Stimulated activated CD8-positive, alpha-beta memory T cell treated with anti-CD3 and anti-CD28 coated beads, Interleukin-2, amount 100 ng/mL, for 48 hours (primary cell): ENCODE measurements around the gene CLDN11.

ENCODE experiments used
- DNase-seq, 2 donors: peaks; one replicate each; pipeline ENCODE4 v3.0.0-alpha.2; 2020; ENCODE audit warnings: low read depth in 2 of 2

Gene CLDN11

DNA sequence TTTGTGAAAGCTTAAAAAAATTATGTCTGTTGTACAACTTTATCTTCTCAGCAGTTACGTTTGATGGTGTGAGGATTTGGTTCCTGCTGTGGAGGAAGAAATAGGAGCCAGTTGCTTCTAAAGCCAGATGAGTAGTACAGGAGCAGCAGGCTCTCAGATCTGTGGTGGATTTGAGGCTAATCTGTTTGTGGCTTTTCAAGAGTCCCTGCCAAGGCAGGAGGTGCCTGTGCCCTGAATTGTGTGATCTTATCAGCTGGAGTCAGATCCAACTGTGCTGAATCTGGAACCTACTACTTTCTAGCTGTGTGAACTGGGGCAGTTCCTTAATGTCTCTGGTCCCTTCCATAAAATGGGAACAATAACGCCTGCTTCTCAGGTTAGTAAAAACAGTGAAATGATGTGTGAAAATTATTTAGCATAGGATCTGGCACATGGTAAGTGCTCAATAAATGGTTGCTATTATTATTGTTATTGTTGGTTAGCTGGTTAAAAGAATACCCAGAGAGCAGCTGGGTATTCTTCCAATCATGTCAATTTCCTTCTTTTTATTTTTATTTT, 7.7 kb downstream of the CLDN11 start:
- no peak for DNase-seq

DNA sequence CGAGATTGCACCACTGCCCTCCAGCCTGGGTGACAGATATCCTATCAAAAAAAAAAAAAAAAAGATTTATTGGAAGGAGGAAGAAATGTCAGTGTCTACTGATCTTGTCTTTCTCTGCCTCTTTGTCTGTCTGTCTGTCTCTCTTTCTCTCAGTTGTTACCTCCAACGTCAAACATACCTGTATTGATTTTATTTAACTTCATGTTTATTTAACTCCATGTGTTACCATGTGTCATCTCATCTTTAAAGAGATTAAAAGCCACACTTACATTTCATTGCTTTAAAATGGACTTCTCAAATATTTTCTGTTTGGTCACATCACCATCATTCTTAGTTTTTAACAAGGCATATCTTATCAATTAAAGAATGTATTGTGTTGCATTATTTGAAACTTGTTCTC, 9.4 kb downstream of the CLDN11 start:
- DNase-seq: no peak

DNA sequence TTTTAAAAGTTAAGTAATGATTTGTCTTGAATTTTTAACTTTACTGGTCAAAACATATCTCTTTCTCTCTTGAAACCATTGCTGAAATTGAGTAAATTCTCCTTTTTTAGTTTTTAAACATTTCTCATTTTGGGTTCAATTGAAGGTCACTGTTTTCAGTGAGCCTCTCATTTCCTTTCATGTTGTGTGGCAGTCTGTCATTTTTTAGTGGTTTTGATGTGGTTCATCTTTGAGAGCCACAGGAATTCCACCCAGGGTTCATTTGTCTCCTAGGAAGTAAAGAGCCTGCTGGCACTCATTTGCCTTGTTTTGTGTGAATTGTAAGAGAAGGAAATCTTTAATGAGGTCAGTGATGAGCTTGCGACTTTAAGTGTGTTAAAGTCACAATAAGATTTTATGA, 10.4 kb downstream of the CLDN11 start:
- no peak for DNase-seq

DNA sequence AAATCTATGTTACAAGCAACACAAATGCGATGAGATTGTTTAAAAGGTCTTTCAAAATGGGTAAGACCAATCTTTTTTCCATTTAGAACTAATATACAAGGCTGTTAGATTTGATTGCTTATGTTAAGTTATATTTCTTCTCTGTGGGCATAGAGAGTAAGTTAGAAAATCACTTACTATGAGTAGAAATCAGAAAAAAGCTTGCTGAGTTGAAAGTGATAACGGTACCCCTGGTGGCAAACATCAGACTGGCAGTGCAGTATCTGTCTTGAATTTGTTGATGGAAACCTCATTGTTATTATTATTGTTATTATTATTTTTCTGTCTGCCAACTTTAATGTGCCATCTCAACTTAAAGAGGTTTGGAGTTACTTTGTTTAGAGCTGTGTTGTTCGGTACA, 12.4 kb downstream of the CLDN11 start:
- DNase-seq: no peak

DNA sequence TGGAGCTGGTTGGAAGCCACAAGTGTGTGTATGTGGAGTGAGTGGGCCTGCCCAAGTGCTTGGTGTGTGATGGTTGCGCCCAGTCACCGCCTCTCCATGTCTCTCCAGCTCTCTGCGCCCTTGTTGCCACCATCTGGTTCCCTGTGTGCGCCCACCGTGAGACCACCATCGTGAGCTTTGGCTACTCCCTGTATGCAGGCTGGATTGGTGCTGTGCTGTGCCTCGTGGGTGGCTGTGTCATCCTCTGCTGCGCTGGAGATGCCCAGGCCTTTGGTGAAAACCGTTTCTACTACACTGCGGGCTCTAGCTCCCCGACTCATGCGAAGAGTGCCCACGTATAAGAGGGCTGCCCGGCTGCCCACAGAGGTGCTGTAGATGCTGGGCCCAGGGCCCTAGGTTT, 13.7 kb downstream of the CLDN11 start:
- DNase-seq: no peak

DNA sequence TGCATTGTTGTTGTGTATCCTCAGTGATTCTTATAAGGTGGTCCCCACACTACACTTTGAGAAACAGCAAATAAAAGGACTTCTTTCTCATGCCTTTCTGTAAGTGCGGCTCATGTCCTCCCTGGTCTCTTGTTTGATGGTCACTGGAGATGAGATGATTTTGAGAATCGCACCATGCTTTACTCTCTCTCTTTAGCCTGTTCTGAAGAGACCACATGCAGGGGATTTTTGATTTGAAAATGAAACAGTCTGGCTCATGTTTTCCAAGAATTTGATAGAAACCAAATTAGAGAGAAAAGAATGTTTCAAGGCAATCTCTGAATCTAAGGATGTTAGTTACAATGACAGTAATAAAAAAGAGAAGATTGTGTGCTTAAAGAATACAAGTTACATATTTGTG, 18.0 kb downstream of the CLDN11 start:
- DNase-seq: no peak

DNA sequence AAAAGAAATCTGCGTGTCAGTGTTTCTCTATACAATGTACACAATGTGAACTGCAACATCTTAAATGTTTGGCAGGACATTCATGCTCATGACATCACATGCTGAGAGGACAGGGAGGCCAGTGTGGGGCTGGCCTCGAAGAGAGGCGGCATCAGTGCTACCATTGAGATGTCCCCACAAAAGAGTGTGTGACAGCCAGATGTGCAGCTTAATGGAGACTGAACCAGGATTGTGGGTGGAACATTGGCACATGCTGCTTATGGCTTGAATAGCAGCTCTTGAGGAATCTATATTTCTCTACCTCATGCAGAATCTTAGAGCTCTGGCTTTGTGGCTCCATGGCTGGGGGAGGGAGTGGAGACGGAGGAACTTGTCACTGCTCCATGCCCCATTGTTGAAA, 18.5 kb downstream of the CLDN11 start:
- no peak for DNase-seq

DNA sequence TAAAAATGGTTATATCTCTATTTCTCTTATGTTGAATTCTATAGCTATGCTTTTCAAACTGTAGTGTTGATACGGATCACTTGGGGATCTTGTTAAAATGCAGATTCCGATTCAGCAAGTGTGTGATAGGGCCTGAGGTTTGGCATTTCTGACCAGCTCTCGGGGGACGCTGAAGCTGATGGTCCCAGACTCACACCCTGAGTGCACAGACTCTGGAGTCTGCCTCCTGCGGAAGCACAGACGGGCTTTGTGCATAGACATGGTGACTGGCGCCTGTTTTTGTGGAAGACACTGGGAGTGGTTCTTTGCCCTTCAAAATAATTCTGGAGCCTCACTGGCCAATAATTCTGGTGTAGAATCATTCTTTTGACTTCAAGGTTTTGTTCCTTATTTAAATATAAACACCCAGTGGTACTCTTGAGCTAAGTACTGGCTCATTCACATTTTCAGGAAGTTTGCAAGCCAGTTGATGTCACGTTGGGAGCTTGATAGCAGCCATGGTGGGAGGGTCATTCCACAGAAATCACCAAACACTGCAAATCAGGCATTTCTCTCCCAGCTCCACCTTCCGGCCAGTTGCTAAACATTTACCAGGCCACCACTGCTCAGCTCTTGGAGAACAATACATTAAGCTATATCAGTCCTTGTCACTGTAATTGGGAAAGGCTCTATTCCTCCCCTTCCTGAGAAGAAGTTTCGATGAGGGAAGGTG, 19.2 kb downstream of the CLDN11 start:
- DNase-seq: no peak

DNA sequence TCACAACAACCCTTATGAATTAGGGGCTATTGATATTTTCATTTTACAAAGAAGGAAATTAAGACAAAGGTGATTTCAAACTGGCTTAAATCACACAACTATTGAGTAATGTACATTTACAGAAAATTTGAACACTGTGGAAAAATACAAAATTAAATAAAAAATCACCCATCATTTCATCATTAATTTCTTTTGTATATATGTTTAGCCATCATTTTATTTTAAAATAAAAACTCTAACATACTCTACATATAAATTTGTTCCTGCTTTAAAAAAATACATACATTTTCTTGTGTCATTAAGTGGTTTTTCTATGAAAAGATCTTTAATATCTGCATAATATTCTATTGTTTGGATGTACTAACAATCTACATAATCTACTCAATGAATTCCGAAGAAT, 20.2 kb downstream of the CLDN11 start:
- no peak for DNase-seq

DNA sequence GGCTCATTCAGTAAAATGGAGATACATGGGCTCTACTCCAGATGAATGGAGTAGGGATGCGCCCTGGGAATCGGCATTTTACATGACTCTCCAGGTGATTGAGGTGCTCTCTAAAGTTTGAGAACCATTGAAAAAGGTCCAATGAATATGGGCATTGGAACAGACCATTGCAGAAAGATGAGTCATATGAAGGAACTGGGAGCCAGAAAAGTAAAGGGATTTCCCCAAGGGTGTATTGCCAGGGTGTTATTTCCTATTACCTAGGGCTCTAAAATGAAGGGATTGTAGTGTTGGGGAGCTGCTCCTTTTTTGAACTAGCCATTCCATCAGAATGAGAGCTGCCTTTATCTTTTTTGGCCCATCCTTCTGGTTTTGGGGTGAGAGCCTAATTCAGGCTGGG, 21.7 kb downstream of the CLDN11 start:
- no peak for DNase-seq

DNA sequence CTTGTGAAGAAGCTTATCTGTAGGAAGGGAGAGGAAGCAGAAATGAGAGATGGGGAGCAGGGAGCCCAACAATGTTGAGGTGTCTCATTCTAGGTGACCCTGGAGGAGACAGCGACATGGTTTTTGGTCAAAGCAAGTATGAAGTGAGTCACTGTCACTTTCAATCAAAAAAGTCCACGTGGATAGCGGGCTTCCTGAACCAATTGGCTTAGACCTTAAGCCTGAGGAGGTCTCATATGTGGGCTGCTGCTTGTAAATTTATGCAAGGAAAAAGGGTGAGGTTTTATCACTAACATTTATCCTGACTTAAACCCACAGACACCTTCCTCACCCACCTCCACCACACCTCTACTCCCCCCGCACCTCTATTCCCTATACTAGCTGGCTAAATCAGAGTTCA, 22.7 kb downstream of the CLDN11 start:
- DNase-seq: no peak

DNA sequence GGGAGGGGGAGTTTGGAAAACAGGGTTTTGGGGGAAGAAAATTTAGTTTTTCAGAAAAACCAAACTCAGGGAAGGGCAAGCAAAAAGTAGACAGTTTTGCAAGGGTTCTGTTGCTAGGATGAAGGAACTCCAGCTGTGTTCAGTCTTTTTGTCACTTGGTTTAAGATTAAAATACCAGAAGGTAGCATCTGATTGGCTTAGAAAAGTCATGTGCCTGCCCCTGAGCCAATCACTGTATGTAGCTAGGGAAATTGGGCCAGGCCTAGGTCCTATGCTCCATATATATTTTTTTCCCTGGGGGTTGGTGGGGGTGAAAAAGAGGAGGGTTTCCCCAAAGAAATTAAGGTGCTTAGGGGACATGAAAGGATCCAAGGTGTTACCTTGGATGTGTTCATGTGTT, 24.3 kb downstream of the CLDN11 start:
- no peak for DNase-seq

DNA sequence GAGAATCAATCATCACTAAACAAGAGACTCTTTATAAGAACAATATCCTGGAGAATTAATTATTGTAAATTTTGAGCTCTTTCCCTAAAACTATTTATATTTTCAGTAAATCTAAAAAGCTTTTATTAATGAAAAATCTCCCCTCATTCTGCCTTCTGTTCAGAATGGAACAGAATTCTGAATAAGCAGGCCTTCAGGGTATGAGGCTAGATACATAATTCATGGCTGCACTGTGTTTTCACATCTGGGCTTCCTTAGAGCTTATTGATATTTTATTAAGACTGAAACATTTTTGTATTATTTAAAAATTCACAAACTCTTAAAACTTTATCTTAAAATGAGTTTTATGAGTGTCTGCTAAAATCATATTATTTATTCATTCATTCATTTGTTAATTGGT, 24.8 kb downstream of the CLDN11 start:
- DNase-seq: no peak

DNA sequence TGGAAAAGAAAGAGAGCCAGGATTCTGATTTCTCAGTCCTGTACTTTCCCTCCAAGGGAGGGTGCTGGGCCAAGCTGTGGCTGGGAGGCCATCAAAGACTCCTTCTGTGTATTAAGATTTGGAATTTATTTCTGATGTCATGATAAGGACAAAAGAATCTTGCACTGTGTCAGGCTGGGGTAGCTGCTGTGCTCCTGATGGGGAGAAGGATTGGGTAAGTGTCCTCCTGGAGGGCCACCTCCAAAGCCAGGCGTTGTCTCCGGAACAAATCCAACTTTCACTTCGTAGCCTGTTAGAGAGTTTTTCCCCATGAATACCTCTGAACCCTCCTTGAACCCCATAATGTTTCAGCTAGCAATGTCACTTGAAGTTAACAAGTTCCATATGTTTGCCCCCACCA, 29.9 kb downstream of the CLDN11 start:
- DNase-seq: no peak

DNA sequence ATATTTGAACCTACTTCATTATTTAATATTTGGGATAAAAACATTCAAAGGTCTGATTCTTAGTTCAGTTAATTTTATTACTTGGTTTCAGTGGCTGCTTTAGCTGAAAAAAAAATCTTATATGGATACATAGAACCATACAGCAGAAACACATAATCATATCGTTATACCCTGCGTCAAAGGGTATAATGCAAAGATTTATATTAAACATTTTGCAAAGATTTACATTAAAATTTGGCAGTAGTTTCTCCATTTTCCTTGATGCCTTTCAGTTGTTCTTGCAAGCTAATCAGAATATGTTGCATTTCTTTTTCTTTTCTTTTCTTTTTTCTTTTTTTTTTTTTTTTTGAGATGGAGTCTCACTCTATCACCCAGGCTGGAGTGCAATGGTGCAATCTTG, 31.4 kb downstream of the CLDN11 start:
- DNase-seq: no peak

DNA sequence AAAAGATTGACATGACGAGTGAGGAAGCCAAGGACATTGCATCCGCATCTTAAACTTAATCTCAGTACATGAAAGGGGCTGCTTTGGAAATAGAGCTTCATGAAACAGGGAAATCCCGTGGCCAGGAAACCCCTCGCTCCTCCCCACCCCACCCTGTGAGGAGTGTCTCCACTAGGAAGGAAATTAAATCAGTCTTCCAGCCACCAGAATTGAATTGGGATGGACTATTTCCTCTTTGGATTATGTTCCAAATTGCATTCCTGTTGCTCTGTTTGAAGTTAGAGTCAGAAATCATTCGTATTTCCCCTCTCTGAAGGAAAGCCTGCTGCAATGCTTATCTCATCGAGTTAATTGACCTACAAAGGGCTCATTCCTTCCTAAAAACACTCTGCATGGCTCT, 35.8 kb downstream of the CLDN11 start:
- DNase-seq: no peak

DNA sequence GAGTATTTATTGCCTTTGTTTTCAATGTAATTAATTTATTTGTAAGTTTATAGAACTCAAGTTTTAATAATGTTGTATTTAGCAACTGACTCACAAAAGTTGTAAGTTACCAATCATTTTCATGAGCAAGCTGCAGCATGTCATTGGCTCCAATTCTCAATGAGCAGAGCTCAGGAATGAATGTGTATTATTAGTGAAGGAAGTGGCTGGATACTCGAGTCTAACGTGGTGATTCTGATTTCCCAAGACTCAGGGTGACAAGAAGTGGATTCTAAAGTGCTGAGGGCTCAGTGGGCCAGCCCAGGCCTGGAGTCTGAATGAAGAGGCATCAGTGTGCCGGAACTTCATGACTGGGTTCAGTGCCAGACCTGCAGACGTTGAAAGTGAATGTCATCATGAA, 39.6 kb downstream of the CLDN11 start:
- DNase-seq: no peak

DNA sequence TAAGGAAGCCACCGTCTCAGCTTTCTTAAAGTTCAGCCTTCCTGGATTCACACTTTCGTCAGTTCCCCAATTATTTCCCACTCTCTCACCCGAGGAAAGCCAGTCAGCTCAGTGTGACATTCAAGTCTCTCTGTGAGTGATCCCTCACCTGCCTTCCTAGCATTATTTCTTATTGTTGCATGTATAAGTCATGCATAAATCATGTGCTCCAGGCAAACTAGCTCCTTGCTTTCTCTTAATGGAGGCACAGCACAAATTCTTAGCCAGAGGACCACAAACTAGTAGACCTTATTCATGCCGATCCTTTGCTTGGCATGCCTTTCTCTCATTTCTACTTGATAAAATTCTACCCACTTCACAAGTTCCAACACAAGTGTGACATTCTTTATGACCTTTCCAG, 44.3 kb downstream of the CLDN11 start:
- DNase-seq: no peak

DNA sequence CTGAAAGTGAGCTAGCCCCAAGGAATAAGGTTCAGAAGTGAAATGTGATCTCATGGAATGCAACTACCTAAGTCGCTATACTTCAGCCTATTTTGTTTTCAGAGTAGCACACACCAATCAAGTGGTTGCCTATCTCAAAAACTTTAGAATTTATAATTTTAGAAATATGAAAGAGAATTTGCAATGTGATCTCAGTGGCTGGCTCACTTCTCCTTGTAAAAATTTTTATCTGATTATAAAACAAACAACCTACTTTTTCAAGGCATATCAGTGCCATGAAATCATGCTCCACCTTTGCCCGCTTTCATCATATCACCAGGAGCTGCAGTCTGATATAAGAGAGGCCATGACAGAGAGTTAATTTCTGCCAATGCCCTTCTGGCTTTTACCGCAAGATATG, 47.3 kb downstream of the CLDN11 start:
- DNase-seq: no peak

DNA sequence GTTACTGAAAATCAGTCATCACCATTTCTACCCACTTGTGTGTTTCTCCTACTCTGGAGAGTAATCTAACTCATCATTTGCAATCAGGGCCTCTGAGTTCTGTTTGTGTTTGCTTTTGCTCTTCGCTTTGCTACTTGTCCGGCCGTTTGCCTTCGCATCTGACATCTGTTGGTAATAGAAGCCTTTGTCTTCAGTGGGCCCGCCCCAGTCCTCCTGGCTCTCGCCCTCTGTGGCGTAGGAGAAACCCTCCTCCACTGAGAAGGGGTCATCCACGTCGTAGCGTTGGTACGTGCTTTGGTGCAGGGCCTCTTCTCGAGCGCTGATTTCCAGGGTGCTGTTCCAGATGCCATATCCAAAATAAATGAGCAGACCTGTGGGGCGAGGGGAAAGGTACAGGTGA, 48.3 kb downstream of the CLDN11 start:
- DNase-seq: no peak

DNA sequence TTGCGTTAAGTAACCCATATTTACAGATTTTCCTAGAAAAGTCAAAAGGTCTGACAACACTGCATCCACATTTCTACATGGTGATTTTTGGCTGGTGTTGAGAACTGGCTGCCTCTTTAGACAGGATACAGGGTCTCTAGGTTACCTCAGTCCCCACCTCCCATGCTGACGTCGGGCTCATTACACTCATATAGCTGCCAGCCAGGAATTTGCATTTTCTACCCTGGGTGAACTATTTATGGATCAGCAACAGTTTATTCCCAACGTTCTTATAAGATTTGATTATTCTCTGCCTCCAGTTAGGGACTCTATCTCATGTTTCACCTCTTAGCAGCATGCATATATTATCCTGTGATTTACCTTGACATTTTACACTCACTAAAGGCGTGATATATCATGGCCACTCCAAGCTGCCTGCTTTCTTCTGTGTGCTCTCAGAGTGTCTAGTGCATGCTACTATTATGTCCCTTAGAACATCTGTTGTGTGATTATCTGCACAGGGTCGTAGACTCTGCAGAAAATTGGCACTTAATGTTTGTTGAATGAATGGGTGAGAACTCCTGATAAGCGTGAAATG, 49.0 kb downstream of the CLDN11 start:
- DNase-seq: no peak

DNA sequence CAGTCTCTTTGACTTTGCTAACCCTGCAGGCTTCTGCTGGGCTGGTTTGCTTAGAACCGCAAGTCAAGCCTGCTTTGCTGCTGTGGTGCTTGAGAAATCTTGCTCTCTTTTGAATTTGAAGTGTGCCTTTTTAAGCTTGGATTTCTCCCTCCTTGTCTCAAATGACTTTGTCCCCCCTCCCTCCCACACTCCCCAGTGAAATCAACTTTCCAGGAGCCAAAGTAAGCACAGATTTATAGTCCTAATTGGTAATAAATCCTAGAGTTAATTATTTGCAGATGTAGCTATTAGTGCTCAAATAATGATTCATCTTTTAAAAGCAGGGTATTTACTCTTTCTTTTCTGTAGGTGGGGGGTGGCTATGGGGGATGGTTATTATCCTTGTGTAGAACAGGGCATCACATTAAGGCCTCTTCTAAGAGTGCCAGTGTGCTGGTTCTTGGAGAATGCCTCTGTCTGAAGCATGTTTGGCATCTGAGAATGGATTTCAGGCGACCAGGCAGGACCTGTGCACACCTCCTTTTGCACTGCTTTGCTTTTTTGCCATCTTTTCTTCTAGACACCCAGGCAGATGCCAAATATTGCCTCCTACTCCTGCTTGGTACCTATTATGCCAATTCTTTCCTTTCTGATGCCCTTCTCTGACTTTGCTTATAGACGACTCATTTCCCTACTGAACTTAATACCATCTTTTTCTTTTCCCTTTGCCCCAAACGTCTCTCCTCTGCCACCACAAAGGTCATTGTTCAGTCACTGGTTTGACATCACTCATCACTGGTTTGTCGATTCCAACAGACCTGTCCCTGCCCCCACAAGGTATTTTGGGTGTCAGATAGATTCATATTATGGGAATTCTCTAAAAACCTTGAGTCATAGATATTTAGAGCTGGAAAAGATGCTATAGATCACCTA, 50.7 kb downstream of the CLDN11 start:
- DNase-seq: no peak
